ENCODE measurements around the gene NPAS2.

Gene NPAS2

DNA sequence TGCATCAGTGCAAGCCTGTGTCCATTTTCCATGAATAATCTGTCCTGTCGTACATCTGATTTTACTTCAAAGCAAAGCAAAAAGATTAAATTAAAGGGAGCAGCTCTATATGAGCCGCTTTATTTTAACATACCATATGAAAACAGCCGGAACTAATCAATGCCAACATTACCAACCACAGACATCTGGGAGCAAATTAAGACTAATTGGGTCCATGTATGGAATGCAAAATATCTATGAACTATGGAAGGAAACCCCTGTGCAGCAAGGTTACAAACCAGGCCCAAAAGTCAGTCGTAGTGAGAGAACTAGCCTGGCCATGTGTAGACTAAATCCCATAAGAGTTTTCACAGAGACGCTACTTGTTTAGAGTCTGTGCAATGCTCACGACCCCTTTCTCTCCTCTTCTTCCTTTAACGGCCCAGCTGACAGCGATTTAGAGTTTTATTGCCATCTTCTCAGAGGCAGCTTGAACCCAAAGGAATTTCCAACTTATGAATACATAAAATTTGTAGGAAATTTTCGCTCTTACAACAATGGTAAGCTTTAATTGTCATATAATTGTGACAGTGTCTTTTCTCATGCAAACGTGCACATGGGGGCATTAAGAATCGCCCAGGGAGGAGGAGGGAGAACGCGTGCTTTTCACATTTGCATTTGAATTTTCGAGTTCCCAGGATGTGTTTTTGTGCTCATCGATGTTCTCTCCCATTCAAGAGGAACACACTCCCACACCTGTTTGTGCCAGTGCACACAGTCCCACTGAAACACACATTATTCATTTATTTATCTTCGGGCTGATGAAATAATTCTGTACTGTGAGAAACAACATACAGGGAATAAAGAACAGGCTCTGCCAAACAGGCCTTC is 129.2 kb downstream of the NPAS2 start:
- no peak for DNase-seq

DNA sequence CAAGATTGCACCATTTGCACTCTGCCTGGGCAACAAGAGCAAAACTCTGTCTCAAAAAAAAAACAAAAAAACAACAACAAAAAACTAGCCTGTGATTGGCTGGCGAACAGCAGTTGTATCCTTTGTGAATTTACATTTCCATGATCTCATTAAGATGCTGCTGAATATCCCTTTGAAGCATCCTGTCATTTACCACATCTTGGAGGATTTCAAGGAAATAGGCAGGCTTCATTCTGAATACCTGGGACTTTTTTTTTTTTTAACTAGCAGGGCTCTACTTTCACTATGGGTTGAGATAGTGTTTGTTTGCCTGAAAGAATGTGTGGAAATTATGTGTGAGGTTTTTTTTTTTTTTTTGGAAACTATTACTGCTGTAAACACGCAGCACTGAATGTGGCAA is 132.6 kb downstream of the NPAS2 start:
- no peak for DNase-seq

DNA sequence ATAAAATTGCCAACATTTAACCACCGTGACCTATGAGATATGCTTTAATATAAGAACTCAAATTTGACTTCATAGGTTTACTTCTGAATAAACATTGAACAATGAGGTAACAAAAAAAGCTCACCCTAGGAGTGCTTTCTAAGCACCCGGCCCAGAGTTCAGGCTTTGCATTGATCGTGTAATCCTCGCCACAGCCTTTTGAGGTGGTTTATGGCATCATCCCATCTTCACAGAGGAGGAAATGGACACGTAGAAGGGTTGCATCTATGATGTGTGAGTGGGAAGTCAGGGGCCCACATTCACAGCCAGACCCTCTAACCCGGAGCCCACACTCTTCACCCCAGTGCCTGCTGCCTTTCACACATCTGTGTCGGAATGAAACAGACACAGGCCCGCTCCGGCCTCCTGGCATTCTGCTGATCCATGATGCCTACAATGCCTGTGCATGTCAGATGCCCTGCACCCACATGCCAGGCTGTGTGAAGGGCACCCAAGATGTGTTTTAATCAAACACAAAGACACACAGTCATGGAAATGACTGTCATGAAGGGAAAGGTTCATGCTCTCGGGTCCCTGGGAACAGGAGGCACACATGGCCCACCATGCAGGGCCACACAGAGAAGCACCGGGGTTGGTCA is 133.6 kb downstream of the NPAS2 start:
- DNase-seq = no peak

DNA sequence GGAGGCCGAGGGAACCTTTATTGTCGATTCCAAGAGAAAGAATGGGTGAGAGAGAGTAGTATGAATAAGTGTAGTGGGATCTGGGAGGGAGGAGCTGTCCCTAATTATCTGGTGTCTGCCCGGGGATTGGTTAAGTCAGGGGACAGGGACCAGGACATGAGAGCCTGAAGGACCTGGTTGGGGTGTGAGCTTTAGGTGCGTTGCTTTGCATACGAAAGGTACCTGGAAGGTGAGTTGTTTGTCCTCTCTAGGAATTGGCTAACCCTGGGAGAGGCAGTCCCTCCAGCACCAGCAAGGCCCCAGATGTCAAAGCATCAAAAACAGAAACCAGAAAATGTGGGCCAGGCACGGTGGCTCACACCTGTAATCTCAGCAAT is 134.1 kb downstream of the NPAS2 start:
- DNase-seq = no peak

DNA sequence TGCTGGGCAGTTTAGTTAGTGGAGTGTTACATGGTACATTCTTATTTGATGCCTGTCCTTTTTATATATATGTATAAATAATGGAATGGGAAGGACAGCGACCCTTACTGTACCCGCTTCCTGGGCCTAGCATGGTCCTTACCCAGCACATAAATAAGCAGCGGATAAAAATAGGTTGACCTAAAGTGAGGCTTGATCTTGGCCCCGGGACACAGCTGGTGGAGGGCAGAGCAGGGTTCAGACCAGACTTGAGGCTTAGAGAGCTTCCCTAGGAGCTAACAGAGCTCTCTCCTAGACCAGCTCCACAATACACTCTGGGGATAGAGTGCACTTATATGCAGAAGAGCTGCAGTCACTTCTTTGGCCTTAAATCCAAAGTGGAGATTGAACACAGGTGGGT is 135.3 kb downstream of the NPAS2 start:
- DNase-seq = no peak

DNA sequence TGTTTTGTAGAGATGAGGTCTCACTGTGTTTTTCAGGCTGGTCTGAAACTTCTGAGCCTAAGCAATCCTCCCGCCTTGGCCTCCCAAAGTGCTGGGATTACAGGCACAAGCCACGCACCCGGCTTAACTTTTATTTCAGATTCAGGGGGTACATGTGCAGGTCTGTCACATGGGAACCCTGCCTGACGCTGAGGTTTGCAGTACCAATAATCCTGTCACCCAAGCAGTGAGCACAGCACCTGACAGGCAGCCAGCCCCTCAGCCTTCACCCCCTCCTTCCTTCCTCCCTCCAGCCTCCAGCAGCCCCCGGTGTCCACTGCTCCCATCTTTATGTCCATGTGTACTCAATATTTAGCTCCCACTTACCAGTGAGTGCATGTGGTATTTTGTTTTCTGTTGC is 136.1 kb downstream of the NPAS2 start:
- no peak for DNase-seq

DNA sequence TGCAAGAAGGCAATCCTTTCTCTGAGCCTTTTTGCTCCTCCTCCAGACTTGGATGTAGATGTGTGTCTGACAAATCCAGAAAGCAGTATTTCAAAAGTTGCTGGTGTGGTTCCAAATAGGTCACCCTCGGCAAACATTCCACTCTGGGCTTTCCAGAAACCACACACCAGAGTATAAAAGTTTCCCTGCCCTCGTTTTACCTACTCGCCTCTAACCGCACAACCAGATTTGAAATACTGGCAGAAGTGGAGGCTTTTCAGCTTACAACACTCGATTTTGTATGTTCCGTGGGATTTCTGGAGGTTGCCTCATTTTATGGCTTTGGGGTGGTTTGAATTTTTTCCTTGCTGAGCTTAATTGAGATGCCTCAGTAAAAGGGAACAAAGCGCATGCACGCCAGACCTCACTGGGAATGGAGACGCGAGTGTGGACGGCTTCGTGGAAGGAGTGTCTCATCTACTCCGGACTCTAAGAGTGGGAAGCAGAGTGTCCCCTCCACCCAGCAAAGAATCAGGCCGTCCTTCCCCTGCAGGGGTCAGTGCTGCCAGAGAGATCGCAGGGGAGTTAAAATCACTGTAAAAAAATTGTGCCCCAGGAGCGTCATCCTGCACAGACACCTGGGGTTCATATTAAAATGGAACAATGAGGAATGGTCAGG is 138.2 kb downstream of the NPAS2 start:
- no peak for DNase-seq

DNA sequence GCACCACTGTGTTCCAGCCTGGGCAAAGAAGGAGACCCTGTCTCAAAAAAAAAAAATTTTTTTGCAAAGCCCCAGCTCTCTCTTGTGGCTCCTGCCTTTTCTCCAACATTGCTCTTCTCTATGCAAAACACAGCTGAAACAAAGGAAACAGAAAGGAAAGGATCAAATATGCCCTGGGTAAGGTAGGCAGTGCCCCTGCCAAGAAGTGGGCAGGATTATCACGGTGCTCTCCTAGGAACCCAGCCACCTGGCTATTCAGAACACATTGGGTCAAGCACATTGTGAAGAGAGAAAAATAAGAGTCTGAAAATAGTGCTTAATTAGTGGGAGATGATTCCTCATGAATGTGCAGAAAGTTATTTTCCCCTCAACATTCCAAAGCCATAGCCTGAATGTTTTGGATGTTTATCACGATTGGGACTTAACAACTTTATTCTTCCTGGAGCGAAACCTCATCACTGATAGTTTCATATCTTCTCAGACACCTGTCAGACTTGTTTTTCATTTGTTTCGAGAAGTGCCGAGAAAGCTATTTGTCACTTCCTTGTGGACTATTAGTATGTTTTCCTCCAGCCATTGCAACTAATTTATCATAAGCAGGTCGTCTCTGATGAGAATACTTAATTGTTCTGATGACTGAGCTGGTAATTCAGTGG is 139.4 kb downstream of the NPAS2 start:
- DNase-seq = no peak

DNA sequence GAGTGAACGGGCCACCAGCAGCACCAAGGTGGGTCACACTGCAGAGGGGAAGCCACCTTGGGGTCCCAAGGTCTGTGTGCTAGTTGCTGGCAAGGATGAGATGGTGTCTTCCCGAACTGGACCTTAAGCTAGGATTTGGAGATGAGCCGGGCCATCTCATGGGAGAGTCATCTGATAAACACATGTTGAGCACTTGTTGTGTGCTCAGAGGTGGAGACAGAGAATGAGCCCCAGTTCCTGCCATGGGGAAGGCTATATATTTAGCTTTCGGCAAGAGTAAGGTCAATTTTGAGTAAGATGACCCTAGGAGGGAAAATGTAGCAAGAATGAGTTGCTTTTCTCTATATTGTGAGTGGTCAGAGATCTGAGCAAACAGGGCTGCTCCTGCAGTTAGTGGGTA is 140.7 kb downstream of the NPAS2 start:
- no peak for DNase-seq

DNA sequence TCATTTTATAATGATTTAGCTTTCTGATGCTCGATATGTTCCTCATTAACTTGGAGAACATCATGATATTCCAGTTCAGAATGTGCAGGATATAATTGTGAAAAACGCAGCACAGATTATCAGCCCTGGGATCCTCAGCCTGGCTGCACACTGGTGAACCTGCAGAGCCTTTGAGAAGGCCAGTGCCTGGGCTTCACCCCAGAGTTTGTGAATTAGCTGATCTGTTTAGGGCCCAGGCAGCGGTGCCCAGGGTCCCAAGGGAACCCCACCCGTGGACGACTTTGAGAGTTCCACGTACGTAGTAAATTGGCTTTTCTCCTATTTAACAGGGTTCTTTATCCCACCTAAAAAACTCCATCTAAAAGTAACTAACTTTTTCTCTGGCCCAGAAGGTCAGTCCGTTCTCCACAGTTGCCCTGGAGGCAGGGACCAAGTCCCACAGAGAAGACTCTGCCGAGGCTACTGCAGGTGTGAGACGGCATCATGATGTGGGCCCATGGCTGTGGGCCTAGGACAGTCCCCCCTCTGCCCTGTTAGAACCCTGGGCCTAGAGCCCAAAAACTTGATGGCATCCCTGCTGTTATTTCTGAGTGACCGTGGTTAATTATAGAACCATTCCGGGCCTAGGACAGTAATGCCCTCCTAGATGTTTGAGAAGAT is 142.6 kb downstream of the NPAS2 start:
- no peak for DNase-seq

DNA sequence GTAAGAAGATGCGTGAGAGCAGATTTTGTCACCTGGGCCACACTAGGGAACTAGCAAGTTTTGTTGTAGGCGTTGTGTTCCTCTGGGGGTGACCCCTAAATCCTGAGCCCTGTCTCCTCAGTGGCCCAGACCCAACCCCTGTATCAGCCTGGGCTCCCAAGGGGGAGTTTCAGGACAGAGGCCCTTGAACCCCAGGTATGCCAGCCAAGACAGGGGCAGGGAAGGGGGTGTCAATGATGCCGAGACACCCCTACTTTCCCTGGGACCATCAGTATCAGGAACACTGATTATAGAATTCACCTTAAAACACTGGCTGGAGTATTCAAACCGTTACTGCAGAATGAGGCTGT is 143.1 kb downstream of the NPAS2 start:
- no peak for DNase-seq

DNA sequence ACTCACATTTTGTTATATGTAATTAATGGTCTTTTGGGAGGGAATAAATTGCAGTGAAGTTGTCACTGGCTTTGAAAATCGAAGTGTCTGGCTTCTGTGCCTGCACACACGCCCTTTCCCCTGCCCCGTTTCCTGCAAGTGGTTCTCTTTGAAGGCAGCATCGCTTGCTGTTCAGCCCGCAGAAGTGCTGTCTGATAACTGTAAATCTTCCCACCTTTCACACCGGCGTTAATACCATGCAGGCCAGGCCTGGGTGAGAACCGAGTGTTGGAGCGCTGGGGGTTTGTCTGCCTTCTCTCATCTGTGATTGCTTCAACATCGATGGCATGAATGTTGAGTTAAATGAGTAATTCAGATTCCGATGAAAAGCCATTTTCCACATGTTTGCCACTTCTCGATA is 144.3 kb downstream of the NPAS2 start:
- no peak for DNase-seq

DNA sequence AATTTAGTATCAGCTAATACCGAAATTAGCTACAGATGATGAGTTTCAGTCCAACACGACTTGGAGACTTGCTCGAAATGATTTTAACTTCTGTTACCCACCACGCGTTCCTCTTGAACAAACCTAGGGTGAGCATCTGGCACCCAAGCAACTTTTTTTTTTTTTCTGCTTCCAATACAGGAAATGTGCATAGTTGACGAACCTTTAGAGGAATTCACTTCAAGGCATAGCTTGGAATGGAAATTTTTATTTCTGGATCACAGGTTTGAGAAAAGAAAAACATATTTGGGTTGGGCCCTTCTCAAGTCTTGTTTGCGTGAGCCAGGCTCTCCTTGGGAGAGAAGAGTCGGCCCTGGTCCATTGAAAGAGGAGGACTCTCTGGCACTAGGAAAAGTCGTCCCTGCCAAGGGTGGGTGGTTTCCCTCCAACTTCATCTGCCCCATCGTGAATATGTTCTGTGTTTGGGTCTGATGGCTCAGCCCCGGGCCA is 144.8 kb downstream of the NPAS2 start:
- DNase-seq = no peak

DNA sequence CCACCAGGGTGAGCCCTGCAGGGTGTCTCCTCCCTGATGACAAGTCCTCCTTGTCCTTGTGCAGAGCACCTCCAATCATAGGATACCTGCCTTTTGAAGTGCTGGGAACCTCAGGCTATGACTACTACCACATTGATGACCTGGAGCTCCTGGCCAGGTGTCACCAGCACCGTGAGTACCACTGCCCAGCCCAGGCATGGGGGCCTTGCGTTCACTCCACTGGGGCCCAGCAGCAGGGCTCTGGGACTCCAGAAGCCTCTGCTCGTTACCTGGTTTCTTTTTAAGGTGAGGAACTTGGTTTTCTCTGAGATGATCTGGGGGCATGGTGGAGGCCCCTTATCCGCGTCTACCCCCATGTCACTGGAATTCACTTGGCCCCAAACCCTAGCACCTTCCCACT is 145.7 kb downstream of the NPAS2 start:
- no peak for DNase-seq

DNA sequence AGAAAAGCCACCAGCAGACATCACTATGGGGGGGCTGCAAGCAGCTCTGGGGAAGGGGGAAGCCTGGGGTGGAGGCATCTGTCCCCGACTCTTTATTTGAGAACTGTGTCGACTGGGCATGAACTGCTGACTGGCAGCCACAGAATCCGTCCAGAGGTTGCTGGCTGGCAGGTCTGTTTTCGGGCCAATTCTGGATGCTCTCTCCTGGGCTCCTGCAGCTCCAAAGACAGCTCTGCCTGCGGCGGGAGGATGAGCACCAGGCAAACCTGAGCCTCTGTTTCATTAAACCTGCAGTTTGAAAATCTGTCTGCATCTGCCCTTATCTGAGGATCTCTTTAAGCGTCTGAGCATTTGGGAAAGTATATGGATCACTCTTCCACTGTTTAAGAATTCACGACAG is 147.8 kb downstream of the NPAS2 start:
- DNase-seq = no peak

DNA sequence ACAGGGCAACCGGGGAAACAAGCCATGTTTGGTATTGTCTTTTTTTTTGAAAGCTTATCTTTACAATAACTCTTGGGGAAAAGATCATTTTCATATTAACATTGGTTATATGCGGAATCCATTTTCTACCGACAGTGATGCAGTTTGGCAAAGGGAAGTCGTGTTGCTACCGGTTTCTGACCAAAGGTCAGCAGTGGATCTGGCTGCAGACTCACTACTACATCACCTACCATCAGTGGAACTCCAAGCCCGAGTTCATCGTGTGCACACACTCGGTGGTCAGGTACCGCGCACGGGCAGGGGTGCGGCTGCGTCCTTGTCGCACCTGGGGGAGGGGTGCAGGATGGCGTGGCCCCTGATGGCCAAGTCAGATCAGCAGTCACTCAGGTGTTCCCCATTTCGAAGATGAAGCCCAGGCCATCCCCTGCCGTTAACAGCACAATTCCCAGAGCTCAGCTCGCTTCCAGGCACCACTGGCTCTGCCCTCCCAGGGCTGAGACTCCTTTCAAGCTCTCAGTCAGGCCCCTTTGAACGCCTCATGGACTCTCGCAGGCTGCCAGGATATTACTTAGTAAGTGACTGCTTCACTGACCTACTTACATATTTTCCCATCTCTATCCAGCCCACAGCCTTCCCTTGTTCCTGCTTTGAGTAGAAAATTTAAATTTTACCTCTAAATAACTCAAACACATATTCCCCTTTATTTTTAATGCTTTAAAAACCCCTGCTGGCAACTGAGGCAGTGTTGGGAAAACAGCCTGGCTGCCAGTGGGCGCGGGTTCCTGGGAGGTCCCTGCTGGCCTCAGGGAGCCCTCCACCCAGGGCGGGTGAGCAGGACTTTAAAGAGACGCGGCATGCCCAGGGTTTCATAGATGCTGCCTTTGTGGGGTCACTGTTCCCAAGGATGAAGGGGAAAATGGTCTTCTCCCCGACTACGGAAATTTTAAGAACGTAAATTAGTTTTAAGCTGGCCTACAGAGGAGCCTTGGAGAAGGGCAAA is 148.5 kb downstream of the NPAS2 start:
- DNase-seq = no peak

DNA sequence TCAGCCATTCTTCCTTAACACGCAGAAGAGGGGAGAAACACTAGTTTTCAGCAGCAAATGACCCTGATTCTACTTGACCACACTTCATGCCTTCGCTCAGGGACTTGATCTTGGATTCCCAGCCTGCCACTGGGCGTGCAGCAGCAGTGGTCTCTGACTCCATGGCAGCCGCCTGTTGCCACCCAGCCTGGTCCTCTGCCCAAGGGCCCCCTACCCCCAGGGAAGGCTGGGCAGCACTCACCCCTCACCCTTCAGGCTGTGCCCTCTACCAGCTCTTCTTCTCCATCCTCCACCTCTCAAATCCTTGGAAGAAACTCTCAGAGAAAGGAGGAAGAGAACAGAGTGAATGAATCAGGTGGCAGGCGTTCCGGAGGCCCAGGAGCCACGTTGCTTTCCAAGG is 150.1 kb downstream of the NPAS2 start:
- DNase-seq = no peak

DNA sequence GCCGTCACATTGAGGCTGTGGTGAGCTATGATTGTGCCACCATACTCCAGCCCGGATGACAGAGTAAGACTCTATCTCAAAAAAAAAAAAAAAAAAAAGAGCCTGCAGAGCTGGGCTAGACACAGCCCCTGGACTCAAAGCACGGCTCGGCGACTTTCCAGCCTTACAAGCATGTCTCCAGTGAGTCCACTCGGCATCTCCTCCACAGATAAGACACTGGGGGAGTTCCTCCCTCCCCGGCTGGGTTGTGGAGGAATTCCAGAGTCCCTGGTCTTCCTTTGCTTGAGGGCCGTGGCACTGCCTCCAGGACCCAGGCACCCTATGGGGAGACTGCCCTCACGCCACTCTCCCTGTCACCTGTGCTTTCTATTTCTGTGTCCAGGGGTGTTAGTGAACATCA is 151.3 kb downstream of the NPAS2 start:
- DNase-seq = no peak

DNA sequence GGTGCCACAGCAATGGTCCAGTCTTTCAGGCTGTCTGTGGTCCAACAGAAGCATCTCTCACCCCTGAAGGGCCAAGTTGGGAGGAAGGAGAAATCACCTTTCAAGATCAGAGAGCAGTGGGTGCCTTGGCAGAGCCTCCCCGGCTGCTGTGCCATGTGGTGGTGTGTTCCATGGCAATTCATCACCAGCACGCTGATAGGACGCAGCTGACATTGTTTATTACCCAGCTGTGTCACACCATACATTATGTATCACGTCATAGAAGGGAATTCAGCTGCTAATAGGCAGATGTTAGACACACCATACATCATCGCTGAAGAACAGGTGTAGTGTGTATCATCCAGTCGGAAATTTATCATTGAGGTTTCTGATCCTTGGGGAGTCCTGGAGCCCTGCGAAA is 152.5 kb downstream of the NPAS2 start:
- no peak for DNase-seq

DNA sequence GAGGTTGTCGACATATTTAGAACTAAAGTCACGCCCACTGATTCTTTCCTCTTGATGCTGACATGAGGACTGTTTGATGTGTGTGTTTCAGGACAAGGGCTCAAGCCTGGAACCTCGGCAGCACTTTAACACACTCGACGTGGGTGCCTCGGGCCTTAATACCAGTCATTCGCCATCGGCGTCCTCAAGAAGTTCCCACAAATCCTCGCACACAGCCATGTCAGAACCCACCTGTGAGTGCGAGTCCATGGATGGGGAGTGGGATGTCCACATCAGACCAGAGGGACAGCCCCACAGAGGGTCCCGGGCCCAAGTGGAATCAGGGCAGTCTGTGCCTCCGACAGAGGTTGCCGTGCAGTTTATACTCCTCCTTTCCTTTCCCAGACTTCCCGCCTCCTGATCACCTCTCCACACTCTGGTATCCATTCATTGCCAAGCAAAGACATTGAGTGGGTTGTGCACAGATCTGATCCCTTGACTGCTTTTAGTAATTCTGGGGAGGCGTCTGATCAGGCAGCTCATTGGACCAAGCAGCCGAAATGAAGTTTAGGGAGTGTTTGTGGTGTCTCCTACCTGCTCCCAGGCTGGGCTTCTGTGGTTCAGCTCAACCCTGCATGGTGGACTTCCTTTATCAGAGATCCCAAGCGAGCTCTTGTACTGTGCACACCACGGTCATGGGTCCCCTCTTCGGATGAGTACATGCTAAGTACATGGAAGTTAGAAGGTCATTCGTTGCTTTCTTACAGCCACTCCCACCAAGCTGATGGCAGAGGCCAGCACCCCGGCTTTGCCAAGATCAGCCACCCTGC is 155.0 kb downstream of the NPAS2 start:
- DNase-seq = no peak

DNA sequence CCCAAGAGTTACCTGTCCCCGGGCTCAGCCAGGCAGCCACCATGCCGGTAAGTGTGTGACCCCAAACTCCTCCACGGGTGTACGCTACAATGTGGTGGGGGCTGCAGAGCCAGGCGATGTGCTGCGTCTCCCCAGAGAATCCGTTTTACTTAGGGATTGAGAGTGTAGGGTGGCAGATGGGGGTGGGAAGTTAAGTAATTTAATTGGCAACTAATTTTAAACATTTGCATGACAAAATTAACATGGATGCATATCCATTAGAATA is 155.5 kb downstream of the NPAS2 start:
- no peak for DNase-seq
